WERI-Rb-1 (cell line): ENCODE measurements around the gene RRP9.

Experiments used
- DNase-seq: peaks from one replicate; pipeline ENCODE4 v3.0.0-alpha.2; 2020
- H3K27ac ChIP-seq: fragments of 250-450 bp; sonication (Bioruptor Pico); 2 replicates; pipeline ENCODE4 v1.5.1; 2020; ENCODE audit warnings: mild to moderate bottlenecking, moderate library complexity
- H3K27me3 ChIP-seq: fragments of 250-450 bp; sonication (Bioruptor Pico); 2 replicates; pipeline ENCODE4 v1.5.1; 2021; ENCODE audit warnings: mild to moderate bottlenecking, low read depth, moderate library complexity; ENCODE audit not compliant: insufficient read depth, severe bottlenecking
- H3K36me3 ChIP-seq: fragments of 250-450 bp; sonication (Bioruptor Pico); 2 replicates; pipeline ENCODE4 v1.5.1; 2020; ENCODE audit warnings: mild to moderate bottlenecking, moderate library complexity
- H3K4me3 ChIP-seq: 2 replicates; pipeline ENCODE4 v1.5.1; 2011; ENCODE audit warnings: low read depth, mild to moderate bottlenecking, control low read depth, low read length
- H3K9me3 ChIP-seq: fragments of 250-450 bp; sonication (Bioruptor Pico); 2 replicates; pipeline ENCODE4 v1.5.1; 2021; ENCODE audit warnings: mild to moderate bottlenecking, moderate library complexity; ENCODE audit not compliant: severe bottlenecking
- TF ChIP-seq, protein P1 (sequence below): IDR thresholded peaks from 2 replicates; pipeline ENCODE4 v1.5.1; 2011; ENCODE audit warnings: low read depth, mild to moderate bottlenecking, control low read depth, inconsistent platforms, low read length

Gene RRP9

DNA sequence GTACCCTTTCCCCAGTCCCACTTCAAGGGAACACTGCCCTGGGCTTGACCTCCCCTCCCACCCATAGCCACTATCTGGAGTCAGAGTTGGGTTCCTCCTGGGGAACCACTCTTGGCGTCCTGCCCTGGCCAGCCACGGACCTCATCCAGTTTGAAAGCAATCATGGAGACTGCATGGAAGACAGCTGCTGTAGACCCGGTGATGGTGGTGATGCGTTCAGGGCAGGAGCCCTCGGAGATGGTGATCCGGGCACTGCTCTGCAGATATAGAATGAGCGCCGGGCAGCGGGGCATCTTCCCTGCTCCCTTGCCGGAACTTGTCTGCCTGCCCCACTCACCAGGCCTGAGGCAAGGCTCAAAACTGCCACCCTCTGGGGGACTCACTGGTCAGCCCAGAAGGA, 18.7 kb upstream of the RRP9 start:
- H3K4me3 ChIP-seq, result no peak overlapping the region
- TF ChIP-seq, protein P1, sequence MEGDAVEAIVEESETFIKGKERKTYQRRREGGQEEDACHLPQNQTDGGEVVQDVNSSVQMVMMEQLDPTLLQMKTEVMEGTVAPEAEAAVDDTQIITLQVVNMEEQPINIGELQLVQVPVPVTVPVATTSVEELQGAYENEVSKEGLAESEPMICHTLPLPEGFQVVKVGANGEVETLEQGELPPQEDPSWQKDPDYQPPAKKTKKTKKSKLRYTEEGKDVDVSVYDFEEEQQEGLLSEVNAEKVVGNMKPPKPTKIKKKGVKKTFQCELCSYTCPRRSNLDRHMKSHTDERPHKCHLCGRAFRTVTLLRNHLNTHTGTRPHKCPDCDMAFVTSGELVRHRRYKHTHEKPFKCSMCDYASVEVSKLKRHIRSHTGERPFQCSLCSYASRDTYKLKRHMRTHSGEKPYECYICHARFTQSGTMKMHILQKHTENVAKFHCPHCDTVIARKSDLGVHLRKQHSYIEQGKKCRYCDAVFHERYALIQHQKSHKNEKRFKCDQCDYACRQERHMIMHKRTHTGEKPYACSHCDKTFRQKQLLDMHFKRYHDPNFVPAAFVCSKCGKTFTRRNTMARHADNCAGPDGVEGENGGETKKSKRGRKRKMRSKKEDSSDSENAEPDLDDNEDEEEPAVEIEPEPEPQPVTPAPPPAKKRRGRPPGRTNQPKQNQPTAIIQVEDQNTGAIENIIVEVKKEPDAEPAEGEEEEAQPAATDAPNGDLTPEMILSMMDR, result no peak
- no peaks in the 10 kb centered on the region for H3K9me3 ChIP-seq
- no peaks in the 10 kb centered on the region for H3K27me3 ChIP-seq
- DNase-seq, result no peak
- peak overlapping the region; percentile 100 for H3K27ac ChIP-seq
- peaks cover 92% of the 10 kb centered on the region for H3K36me3 ChIP-seq

DNA sequence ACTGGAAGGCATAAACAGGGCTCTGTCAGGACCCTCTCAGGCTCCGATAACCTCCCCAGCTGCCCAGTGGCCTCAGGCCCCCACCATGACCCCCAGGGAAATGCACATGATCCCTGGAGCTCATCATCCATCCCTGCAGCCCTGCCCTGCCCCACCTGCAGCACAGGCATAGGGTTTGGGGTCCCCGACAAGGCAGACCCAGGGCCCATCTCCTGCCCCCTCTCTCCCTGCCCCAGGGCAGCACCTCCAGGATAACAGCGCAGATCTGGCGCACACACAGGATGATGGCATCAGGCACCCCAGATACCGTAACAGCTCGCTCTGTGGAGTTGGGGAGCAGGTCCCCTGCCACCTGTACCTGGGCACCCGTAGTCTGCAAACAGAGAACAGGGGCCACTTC, 17.9 kb upstream of the RRP9 start:
- DNase-seq, result no peak
- TF ChIP-seq, protein P1, result no peak
- peak overlapping the region; percentile 100 for H3K27ac ChIP-seq
- H3K36me3 ChIP-seq, result peaks cover 92% of the 10 kb centered on the region
- H3K27me3 ChIP-seq, result no peaks in the 10 kb centered on the region
- no peak overlapping the region for H3K4me3 ChIP-seq
- H3K9me3 ChIP-seq, result no peaks in the 10 kb centered on the region

DNA sequence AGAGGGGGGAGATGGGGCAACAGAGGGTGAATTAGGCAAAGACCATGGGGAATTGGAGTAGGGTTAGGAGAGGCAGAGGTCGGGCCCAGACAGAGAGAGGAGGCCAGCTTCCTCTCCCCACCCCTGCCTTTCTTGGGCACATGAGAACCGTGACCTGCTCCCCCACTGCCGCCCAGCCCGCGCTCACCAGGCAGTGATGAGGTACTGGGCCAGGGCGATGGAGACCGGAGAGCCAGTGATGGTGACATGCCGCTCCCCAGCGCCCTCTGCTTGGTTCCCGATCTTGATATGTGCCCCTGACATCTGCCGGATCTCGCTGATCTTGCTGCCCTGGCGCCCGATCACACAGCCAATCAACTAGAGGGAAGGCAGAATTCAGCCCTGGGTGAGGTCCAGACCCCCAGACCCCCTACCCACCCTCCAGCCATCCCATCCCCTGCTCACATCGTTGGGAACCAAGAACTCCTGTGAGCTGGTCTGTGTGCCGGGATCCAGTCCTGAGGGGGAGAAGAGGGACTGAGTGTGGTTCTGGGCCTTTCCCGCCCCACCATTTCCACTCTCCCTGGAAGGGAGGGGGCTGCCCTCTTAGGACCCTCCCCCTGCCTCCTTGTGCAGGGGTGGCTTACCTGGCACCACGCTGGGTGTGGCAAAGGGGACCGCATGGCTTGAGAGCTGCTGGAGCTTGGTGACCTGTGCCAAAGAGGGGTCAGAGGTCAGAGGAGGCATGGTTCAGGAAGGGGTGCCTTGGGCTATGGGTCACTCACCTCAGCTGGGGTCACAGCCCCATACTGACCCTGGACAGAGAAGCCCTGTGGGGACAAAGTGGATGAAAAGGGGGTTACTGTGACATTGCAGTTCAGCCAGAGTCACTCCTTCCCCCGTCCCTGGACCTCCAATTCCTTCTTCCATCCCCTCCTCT, 17.2 kb upstream of the RRP9 start:
- no peak overlapping the region for H3K4me3 ChIP-seq
- H3K27me3 ChIP-seq, result no peaks in the 10 kb centered on the region
- H3K9me3 ChIP-seq, result no peaks in the 10 kb centered on the region
- H3K36me3 ChIP-seq, result peaks cover 87% of the 10 kb centered on the region
- peak overlapping the region; percentile 100 for H3K27ac ChIP-seq
- no peak for DNase-seq
- TF ChIP-seq, protein P1, result no peak

DNA sequence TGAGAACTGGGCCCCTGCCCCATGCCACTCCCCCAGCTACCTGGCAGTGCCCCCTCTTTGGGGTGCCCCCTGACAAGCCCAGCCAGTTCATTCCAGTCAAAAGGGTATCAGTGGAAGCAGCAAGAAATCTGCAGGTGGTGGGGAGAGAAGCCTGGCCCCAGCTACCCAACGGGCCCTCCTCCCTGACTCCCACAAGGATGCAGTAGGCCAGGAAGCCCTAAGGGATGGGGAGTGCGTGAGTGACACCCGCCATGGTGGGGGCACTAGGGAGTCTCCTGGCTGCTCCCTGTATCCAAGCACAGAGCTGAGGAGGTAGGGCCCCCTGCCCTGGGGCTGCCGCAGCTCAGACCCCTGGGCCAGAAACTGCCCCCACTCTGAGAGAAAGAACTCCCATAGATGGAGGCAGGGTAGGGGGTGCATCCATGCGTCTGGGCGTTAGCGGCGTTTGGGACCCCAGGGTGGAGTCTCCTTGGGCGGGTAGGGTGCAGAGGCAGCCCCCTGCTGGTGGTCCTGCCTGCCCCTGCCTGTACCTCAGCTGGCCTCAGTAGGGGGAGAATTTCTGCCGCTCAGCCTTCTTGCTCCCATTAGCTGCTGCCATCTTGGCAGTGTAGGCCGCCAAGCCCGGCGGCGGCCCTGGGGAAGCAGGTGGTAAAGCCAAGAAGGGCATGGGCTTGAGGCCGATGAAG, 16.0 kb upstream of the RRP9 start:
- no peak overlapping the region; the same call in 1 of the 2 replicates for H3K27ac ChIP-seq
- TF ChIP-seq, protein P1, result 0 out of 2 replicates have a peak, but pooled peaks have one; percentile 19

DNA sequence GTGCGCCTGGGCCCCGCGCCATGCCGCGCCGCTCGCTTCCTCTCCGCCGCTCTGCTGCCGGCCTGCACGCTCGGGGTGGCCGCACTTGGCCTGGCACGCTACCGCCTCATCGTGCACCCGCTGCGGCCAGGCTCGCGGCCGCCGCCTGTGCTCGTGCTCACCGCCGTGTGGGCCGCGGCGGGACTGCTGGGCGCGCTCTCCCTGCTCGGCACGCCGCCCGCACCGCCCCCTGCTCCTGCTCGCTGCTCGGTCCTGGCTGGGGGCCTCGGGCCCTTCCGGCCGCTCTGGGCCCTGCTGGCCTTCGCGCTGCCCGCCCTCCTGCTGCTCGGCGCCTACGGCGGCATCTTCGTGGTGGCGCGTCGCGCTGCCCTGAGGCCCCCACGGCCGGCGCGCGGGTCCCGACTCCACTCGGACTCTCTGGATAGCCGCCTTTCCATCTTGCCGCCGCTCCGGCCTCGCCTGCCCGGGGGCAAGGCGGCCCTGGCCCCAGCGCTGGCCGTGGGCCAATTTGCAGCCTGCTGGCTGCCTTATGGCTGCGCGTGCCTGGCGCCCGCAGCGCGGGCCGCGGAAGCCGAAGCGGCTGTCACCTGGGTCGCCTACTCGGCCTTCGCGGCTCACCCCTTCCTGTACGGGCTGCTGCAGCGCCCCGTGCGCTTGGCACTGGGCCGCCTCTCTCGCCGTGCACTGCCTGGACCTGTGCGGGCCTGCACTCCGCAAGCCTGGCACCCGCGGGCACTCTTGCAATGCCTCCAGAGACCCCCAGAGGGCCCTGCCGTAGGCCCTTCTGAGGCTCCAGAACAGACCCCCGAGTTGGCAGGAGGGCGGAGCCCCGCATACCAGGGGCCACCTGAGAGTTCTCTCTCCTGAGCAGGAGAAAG, 14.4 kb upstream of the RRP9 start:
- DNase-seq, result no peak
- Histone ChIP-seq H3K4me3 (no peak overlapping the region), H3K27ac (no peak overlapping the region), H3K9me3 (no peaks in the 10 kb centered on the region), H3K27me3 (no peaks in the 10 kb centered on the region), H3K36me3 (peaks cover 62% of the 10 kb centered on the region)
- TF ChIP-seq, protein P1, result peak; percentile 18; the same call in 1 of the 2 replicates

More for the DNA sequence above, 16.0 kb upstream of the RRP9 start:
- Histone ChIP-seq H3K27me3 (no peaks in the 10 kb centered on the region), H3K36me3 (peaks cover 75% of the 10 kb centered on the region), H3K4me3 (no peak overlapping the region), H3K9me3 (no peaks in the 10 kb centered on the region)
- DNase-seq, result no peak
